HG03066 (cell line): ENCODE measurements around the gene VWA2.

ENCODE experiments used
- ATAC-seq: cut with Tn5 transposase; IDR thresholded peaks from one replicate; pipeline ENCODE4 v1.9.1; 2021; ENCODE audit warnings: low read depth; ENCODE audit not compliant: unreplicated experiment

The VWA2 gene

GRCh38 chr10:114239117-114239993 is at the start of gene VWA2:
Gene VWA2, plus strand, starts transcription at chr10:114239254. Its CDS starts 9,460 bp downstream, at chr10:114248714.
- ATAC-seq: no peak

GRCh38 chr10:114189700-114190099 is 49.4 kb upstream of the VWA2 start:
- no peak for ATAC-seq

GRCh38 chr10:114195079-114195478 is 44.0 kb upstream of the VWA2 start:
- peak; percentile 90 for ATAC-seq

- no peak for ATAC-seq
These were observed 39.8 kb upstream of the VWA2 start for GRCh38 chr10:114199239-114199638.

- ATAC-seq: no peak
These were observed 36.2 kb upstream of the VWA2 start for GRCh38 chr10:114202812-114203211.

- ATAC-seq: no peak
These were observed 32.2 kb upstream of the VWA2 start for GRCh38 chr10:114206902-114207301.

- ATAC-seq: no peak
These were observed 31.7 kb upstream of the VWA2 start for GRCh38 chr10:114207349-114207748.

- ATAC-seq: no peak
These were observed 30.7 kb upstream of the VWA2 start for GRCh38 chr10:114208351-114208750.

GRCh38 chr10:114212153-114212552 is 26.9 kb upstream of the VWA2 start:
- ATAC-seq: no peak

- ATAC-seq: no peak
These were observed 24.0 kb upstream of the VWA2 start for GRCh38 chr10:114215033-114215432.

- no peak for ATAC-seq
These were observed 18.8 kb upstream of the VWA2 start for GRCh38 chr10:114220281-114220680.

GRCh38 chr10:114221235-114221634 is 17.8 kb upstream of the VWA2 start:
- no peak for ATAC-seq

- ATAC-seq: no peak
These were observed 16.0 kb upstream of the VWA2 start for GRCh38 chr10:114223066-114223465.

- no peak for ATAC-seq
These were observed 10.9 kb upstream of the VWA2 start for GRCh38 chr10:114228156-114228555.

- ATAC-seq: no peak
These were observed 6.4 kb upstream of the VWA2 start for GRCh38 chr10:114232561-114233176.

- ATAC-seq: no peak
These were observed 5.6 kb upstream of the VWA2 start for GRCh38 chr10:114233482-114233881.

- ATAC-seq: no peak
These were observed 4.9 kb upstream of the VWA2 start for GRCh38 chr10:114234132-114234531.

- no peak for ATAC-seq
These were observed 916 bp downstream of the VWA2 start for GRCh38 chr10:114239994-114240345.

- ATAC-seq: no peak
These were observed 3.2 kb downstream of the VWA2 start for GRCh38 chr10:114242235-114242634.

- no peak for ATAC-seq
These were observed 4.6 kb downstream of the VWA2 start for GRCh38 chr10:114243661-114244060.

GRCh38 chr10:114244126-114244525 is 5.1 kb downstream of the VWA2 start:
- ATAC-seq: no peak
